SK-N-DZ (cell line): ENCODE data around the gene DPH3.

ENCODE experiments used
- DNase-seq: peaks from one replicate; pipeline ENCODE4 v3.0.0-alpha.2; 2015; ENCODE audit warnings: low spot score

The DPH3 gene

DNA sequence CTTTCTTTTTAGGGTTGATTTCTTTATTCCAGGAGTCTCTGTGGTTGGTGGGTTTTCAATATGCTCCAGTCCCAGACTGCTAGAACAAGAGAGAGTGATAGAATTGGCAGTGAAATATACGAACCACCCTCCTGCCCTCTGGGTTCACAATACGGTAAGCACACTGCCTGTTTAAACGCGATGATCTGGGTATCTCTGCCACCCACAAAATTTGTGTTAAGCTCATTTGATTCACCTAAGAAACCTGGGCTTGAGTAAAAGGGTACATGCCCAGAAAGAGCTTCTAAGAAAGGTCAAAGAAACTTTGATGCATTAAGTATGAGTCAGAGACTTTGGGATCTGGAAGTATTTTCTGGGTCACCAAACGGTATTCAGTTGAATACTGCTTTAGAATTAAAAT is 30.1 kb upstream of the DPH3 start:
- DNase-seq = no peak

DNA sequence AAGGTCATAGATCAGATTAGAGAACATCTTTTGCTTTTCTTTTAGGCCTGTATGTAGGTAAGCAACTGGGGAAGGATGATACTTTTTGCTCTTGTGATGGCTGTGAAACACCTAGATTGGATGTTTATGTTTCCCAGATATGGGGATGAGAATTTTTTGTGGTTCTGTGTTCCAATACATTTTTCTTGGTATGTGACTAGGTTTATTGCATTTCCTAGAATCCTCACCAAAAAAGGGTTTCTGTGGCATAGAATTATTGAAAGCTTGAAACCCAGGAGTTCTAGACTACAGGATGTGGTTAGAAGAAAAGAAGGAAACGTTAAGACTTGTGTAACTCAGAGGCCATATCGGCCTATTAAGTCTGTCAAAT is 26.1 kb upstream of the DPH3 start:
- no peak for DNase-seq

DNA sequence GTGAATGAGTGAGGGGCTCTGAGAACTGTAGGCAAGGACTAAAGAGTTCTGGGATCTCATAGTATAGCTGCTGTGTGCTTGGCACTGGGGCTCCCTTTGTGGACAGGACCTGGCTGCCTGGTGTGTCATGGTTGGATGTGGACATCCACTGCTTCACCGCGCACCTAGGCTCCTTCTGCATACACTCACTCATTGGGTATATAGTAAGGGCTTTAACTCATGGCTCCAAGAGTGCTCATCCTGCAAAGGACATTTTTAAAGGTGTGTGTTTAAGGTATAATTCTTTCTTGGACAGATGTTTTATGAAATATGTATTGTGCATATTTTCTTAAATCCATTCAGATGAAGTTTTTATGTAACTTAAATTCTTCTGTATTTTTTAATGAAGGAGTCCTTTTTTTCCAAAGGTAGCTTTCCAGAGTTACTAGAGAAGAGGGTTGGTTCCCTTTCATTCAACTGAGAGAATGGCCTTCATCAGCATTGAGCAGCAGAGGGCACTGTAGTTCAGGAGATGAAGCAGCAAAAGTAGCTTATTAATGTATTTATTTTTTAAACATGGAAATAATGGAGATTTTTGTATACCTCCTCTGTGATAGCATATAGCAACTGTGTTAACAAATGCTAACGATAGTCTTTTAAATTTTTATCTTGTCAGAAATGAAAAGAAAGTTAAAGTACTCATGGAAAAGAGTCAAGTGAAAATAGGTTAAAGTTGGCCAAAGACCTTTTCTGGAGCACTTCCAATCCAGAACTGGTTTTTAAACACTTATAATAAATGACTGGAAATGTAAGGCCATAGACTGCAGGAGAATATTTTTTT is 25.5 kb upstream of the DPH3 start:
- DNase-seq = peak; percentile 34

DNA sequence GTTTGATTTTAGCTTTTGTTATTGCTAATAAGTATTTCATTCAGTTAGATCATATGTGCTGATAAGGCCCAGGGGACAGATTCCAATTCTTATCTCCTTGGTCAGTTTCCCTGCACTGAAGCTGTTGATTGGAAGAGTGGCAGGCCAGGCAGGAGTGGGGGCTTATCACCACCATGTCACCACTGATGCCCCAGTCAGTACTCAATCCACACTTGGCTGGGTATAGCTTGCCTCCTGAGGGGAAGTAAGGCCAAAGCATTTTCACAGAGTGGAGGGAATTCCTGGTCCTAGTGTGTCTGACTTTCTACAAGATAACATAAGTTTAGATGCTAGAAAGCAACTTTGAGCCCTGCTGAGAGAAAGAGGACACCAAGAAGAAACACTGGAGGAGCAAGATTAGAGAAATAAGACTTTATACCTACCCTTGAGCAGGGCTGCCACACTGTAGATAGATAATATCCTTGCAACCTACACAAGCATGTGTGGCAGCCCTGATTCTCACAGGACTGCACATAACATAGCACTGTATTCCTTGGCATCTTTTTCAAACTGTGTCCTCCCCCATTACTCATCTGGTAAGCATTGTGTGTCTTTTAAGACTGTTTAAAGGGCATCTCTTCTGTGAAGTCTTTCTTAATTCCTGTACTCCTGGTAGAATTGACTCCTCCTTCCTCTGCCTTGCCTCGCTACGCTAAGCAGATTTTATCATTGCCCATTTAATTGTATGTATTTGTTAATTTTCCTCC is 24.6 kb upstream of the DPH3 start:
- no peak for DNase-seq

DNA sequence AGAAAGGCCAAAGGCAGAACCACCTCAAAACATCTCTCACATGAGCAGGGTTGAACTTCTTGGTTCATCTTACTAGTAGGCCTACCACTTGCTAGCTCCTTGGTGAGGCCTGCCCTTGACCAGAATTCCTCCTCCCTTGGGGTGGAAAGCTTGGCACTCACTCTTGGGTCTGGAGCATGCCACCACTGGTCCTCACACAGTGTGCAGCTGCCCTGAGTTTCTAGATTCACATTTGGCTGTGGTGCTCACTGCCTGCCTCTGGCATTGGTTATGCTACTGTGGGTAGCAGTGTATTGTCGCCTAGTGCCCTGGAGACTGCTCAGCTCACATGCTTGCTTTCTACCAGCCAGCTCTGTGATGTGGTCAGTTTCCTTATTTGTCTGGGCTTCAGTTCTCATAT is 23.9 kb upstream of the DPH3 start:
- DNase-seq = no peak

DNA sequence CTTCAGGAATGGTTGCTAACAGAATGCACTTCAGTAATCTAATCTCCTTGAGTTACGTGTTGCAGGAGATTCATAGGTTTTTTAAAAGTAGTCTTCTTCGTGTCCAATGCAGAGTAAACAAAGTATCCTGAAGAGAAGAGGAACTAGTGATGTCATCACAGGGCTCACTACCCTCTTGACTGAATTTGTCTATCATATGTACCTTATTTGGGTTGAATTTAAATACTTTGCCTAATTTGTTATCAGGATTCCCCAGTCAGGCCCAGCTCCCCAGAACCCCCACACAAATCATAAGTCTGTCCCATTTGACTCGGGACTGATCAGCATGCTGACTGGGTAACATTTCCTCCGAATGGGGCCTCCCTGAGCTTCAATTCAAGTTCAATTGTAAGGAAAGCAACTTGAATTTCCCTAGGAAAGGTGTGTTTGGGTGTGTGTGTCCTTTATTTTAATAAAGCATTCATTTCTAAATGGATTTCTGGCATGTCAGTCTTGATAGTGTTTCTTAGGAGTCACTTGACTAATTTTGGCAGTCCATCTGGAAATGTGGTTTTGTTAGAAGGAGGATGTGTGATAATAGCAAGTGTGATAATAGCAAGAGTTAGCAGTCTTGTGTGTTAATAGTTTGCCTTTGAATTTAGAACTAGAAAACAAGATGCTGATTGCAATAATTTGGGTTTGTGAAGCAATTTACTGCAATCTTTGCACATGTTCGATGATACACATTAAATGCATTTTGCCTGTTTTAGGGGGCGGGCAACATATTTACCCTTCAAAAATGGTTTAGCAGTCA is 22.2 kb upstream of the DPH3 start:
- DNase-seq = no peak

DNA sequence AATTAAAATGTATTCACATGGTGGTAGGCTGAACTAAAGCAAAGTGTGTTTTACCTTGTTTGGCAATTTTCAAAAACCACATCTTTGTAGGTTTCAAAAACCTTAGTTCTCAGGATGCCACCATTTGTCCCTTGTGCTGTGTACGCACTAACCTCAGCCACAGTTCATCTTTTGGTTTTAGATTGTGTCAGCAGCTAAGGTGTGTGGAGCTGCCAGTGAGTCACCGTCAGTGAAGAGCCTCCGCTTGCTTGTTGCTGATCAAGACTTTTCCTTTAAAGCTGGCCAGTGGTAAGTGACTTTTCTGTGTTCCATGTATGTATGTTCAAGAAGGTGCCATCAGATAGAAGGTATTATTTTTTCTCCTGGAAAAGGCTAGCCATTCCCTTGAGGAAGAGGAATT is 21.4 kb upstream of the DPH3 start:
- DNase-seq = no peak

DNA sequence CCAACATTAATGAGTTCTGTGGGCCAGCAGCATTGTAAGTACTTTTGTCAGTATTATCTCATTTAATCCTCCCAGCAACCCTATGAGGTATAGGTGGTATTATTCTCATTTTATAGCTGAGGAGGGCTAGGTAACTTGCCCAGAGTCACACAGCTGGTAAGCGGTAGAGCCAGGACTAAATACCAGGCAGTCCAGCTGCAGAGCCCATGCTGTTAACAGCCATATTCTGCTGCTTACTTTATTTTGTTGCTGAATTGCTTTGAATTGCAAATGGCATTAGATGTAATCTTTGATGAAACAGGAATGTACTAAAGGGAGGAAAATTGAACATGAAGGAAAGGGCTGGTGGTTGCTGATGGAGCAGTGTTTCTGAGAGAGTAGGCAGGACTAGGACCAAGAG is 19.9 kb upstream of the DPH3 start:
- no peak for DNase-seq

DNA sequence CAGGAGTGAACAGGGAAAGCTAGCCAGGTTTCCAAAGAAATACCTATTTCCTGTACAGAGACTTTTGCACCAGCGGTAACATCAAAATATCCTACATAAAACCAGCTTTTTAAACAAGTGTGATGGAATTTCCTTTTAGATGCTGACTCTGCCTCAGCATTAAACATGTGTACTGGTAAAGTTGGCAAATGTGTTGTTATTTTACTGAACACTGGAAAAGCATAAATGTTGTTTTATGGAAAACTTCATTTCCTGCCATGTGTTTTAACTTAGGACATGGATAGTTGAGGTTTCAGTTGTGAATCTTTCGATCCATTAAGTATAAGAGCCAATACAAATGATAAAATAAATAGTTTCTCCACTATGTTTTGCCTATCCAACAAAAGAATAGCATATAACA is 15.9 kb upstream of the DPH3 start:
- DNase-seq = no peak

DNA sequence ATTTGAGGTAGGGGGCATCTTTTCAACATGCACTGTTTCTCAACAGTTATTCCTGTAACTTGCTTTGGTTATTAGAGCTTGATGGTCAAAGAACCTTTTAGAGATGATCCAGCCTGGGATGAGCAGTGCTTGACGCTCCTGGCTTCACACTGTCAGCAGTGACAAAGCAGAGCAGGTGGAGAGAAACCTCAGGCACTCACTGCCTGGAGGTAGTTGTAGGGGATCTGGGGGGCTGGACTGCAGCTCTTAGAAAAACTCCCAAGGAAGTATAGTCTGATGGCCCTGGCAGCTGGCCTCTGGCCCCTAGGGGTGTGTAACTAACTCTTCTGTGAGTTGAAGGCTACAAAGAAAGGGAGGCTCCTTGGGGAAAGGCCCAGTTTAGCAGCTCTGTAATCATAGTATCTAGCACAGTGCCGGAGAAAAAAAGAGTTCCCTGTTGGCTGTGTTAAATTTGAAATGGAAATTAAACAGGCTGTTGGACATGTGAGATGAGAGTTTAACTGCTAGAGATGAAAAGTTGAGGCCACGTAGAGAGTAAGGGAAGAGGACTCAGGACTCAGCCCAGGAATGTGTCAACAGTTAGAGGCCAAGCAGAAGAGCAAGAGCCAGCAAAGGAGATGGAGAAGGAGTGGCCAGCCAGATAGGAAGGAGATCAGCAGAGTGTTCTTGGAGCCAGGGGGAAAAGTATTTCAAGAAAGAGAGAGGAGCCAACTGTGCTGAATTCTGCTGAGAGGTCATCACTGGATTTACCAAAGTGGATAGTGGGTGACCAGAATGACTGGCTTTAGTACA is 14.5 kb upstream of the DPH3 start:
- no peak for DNase-seq

DNA sequence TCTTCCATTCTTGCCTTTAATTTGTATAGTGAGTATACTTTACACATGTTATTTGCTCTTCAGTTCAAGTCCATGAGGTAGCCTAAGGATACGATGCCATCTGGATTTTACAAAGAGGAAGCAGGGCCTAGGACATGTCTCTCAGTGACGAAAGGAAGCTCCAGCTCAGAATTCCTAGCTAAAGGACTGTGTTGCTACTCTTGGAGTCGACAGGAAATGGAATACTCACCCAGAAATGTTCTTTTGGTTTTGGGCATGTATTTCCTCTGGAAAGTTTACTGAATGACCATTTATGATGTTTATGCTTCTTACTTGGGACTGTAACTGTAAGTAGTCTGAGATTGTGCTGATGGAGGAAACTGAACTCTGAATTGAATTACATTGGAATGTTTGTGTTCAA is 12.7 kb upstream of the DPH3 start:
- DNase-seq = no peak

DNA sequence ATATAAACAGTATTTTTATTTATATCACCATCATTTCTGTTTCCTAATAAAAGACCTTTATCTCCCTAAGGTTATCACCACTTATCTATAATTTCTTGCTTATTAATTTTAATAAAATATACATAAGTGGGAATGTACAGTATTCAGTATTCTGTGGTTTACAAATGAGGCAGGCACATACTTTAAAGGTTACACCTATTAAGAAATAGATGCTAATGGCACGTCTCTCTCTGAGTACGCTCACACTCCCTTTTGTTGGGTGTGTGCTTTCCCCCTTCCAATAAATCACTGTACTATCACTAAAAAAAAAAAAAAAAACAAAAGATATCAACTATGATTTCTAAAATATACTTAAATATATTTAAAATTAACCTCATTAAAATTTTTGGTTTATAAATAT is 9.1 kb upstream of the DPH3 start:
- DNase-seq = no peak

DNA sequence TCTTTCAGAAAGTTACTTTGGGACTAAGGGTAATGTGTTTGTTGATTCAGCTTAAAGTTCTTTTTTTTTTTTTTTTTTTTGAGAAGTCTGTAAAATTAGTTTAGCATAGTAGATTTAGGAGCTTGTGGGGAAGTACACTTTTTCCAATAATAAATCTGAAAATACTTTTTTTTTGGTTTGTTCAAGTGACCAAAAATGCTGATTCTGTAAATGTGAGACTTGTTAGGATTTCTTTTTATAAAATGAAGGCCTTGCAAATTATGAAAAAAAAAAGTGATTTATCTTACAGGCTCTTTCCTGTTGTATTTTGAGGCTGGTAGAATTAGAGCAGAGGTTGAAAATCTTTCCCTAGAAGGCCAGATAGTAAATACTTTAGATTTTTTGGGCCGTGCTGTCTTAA is 7.8 kb upstream of the DPH3 start:
- DNase-seq = no peak

DNA sequence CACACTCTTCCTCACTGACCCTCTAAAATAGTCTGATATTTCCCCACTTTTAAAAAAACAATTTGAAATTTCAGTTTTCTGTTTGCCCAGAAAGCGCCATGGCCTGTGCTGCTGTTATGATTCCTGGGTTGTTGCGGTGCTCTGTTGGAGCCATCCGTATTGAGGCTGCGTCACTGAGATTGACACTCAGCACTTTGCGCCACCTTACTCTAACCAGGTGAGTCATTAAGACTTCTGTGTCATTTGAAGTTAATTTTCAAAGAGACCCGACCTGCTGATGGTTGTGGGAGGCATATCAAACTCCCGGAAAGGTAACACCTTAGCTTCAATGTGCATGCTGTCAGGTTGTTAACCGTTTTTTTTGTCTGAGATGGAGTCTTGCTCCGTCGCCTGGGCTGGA is 6.1 kb upstream of the DPH3 start:
- no peak for DNase-seq

DNA sequence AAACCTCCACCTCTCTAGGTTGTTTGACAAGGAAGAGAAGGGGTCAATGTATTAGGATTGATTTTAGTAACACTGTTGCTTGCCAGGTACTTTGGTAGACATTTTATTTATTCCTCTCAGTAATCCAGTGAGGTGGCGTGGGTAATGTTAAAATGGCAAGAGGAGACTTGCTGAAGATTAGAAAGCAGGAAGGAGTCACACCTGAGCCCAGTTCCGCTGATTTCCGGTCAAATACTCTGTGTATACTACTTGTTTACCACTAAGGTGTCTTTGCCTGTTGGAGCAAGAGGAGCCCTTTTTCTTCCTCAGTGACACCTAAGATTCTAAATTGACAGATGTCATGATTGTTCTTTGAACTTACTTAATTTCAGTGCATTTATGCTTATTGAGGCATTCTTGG is 2.0 kb upstream of the DPH3 start:
- no peak for DNase-seq

DNA sequence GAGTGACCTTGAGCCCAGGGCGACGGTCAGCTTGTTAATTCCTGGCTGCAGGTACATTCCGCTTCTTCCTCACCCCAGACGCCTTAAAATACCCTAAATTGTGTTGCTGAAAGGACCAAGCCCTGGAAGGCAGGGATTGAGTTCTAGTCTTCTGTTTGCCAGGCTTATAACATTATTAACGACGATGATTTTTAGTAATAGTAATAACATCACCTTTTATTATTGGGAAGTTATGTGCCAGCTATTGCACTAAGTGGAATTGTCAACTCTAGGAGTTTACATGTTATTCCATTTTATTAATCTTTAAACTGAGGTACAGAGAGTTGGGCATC is 678 bp upstream of the DPH3 start:
- no peak for DNase-seq

DNA sequence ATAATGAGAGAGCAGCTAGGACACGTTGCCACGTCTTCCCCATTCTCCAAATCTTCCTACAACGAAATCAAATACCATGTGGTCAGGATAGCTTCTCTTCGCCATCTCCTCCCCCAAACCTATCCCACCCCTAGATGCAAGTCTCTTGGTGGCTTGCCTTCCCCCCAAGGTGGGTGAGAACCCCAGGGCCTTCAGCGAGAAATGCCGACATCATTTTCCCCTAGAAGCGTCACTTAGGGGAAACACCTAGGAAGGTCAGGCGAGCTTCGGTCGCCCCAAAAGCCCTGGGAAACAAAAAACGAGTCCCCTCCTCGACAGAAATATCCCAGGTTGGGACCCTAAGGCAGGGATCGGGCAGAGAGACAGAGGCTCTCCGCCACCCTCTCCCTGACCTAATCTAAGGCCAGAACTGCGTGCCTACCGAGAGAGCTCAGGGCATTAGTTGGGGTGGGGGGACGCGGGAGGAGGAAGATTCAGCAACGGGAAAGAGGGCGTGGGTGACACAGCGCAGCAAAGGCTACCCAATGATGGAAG is 502 bp downstream of the DPH3 start:
- no peak for DNase-seq

DNA sequence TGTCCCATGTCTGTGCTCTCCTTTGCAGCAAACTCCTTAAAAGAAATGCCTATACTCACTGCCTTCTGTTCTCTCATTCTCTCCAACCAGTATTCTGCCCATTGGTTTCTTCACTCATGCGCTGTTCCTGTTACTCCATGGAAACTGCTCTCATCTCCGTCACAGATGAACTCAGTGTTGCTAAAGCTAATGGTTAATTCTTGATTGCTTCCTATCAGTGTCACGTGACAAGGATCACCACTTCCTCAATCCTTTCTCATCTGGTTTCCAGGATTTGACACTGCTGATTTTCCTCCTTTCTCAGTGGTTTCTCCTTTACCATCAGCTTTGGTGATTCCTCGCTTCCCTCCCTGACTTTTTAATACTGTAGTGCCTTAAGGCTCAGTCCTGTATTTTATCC is 2.6 kb downstream of the DPH3 start:
- no peak for DNase-seq

DNA sequence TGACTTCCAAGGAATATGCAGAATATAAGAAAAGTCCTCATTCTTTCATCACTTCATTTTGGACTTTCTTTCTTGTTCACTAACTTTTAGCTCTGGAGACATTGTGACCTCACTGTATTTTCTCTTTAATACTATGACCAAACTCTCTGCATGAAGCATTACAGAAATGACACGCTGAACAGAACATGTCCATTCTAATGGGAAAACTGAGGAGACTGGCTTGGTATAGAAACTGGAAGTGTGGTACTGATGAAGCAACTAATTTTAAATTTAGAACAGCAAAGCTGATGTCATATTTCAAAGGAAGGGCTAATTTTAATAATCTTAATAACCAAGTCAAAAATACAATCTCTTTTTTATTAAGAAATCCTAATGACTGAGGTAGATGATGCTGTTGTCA is 4.7 kb downstream of the DPH3 start:
- DNase-seq = no peak

DNA sequence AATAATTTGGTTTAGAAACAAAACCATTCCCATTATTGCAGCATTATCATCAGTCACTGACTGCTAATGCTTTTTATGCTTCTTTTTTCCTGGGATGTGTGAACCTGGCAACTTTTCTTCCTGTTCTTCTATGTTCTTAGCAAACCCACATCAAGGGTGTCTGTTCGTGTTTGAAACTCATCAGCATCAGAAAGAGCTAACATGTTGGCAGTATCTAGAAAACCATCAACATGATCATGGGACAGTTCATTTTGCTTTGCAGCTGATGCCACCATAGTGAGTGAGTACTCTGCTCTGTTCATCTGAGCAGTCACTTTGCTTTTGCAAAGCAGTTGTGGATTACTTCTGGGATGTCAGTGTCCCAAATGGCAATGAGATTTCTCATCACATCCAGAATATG is 5.9 kb downstream of the DPH3 start:
- DNase-seq = no peak

DNA sequence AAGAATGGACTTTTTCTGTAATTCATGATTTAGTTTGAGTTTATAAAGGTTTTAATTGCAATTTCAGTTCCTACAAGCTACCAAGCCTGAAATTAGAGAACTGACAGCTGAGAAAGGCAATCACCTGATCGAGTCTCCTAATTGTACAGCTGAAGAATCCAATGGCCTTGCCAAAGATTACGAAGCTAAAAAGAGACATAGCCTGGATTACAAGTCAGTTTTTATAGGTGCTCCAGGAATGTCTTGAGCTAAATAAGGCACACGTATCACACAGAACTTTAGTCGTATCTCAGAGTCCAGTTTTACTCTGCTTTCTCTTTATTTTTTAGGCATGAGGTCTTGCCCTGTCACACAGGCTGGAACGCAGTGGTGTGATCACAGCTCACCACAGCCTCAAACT is 6.6 kb downstream of the DPH3 start:
- no peak for DNase-seq

DNA sequence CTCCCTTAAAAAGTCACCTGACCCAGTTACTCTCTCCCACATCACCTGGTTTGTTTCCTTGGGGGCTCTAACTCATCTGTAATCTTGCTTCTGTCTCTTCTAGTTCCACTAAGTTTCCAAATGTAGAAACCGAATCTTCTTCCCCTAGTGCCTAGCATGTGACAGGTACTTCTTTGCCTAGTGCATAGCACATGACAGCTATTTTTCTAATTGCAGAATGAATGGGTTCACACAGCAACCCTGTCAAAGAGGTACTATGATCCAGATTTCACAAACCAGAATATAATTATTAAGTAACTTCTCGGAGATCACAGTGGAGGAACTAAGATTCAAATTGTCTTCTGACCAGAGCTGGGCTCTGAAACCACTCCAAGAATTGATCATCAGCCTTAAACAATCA is 7.4 kb downstream of the DPH3 start:
- DNase-seq = no peak
